Activated CD8-positive, alpha-beta memory T cell treated with anti-CD3 and anti-CD28 coated beads, Interleukin-2, amount 50 U/mL, for 48 hours (primary cell): ENCODE data around the gene HILPDA.
"Not testable (repeated sequence)": the region's sequence is repeated elsewhere in the genome, so short reads cannot be mapped to it uniquely, and the experiment has no call there.

Source experiments
- DNase-seq: peaks from one replicate; pipeline ENCODE4 v3.0.0-alpha.2; 2020

Gene HILPDA

DNA sequence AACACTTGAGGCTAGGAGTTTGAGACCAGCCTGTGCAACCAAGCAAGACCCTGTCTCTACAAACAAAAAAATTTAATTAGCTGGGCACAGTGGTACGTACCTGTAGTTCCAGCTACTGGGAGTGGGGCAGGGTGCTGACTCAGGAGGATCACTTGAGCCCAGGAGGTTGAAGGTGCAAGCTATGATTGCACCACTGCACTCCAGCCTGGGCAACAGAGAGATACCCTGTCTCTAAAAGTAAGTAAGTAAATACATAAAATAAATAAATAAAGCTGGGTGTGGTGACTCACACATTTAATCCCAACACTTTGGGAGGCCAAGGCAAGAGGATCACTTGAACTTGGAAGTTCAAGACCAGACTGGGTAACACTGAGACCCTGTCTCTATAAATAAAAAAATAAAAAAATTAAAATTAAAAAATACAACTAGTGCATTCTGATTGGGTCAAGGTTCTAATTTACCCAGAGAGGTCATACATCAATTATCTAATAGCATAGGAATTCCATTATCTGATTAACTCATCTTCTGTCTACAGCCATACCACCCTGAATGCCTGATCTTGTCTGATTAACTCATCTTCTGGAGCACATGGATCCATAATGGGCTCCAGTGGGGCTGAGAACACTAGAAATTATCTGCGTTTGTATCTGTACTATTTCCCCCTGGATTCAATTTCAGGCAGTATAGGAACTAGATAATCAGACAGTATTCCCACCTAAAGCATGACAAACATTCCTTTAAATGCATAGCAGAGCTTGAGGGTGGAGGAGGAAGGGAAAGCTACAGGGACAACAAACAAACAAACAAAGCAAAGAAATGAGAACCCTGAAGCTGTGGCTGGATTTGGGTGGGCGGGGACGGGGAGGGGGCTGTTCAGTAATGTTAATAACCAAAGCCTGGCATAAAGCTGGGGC lies 21.0 kb upstream of the HILPDA start:
- DNase-seq, result no peak

DNA sequence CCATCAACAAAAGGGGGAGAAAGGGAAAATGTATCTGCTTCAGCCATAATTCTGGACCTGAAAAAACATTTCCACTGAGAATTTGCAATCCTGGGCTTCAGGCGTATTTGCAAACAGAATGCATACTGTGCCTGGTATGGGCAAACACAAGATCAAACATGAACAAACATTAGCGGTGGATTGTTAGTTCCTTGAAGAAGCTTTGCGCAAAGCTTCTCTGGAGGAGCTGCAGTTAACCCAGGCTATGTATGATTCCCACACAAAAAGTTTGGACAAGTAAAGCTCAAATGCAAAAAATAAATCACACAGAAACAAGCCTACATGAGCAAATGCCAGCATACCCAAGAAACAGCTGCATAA lies 20.4 kb upstream of the HILPDA start:
- no peak for DNase-seq

DNA sequence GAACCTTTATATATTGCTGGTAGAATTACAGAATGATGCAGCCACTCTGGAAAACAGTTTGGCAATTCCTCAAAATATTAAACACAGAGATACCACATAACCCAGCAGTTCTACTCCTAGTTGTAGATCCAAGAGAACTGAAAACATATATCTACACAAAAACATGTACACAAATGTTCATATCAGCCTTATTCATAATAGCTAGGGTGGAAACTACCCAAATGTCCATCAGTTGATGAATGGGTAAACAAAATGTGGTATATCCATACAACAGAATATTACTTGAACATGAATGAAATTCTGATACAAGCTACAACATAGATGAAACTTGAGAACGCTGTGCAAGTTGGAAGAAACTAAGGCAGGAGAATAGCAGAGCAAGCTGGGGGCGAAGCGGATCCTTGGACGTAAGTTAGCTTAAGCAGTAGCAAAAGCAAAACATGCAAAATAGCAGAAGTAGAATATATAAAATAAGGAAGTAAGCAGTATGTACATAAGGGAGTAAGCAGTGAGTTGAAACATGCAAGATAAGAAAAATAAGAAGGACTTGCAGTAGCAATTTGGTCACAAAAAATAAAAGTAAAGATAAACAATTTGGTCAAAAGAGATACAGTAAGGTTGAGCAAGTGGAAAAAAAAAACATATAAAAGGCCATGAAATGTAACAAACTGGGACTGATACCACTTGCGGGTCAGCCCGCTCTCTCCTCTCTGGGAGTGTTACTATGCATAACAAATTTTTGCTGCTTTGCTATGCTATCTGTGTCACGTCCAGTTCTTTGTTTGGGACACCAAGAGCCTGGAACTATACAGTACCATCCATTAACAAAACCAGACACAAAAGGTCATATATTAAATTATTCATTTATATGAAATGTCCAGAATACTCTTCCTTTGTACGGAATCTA lies 18.0 kb upstream of the HILPDA start:
- no peak for DNase-seq

DNA sequence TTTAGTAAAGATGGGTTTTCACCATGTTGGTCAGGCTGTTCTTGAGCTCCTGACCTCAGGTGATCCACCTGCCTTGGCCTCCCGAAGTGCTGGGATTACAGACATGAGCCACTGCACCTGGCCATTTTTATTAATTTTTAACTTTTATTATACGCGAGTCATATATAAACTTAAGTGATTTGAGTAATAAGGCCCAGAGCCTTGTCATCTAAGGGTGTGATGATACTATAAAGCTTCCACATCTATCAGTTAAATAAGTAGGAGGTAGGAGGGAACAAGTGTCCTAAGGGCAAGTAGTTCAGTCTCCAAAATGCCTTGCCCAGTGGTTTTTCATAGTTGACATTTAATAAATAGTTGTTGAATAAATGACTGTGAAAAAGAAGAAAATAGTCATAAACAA lies 13.3 kb upstream of the HILPDA start:
- DNase-seq, result no peak

DNA sequence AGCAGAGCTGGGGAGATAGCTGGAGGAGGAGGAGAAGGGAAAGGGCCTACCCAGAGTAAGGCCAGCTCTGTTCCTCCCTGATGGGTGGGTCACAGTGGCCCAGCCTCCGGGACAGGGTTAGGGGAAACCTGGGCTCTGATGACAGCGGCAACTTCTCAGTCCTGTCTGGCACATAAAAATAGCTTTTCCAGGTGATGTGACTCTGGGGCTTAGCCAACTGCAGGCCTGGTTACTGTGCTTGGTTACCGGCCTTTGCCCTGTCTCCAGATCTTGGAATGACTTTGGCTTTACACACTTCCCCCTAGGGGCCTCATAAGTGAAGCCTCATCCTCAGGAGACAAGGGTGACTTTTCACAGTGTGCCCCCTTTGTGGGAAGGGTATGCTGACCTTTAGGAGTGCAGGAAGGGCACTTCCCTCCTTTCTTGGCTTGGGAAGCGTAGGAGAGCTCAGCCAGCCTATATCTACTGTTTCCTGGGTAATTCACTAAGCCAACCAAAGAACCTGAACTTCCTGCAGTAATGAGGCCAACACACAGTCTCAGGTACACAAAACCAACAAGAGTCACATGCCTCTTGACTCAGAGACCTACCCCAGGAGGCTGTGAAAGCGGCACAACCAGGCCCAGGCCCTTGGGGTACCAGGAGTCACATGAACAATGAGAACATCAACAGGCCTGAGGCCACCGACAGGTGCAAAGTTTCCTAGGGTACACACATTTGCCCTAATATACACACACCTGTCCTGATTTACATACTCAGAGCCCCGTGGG lies 11.7 kb upstream of the HILPDA start:
- DNase-seq, result peak; percentile 47

DNA sequence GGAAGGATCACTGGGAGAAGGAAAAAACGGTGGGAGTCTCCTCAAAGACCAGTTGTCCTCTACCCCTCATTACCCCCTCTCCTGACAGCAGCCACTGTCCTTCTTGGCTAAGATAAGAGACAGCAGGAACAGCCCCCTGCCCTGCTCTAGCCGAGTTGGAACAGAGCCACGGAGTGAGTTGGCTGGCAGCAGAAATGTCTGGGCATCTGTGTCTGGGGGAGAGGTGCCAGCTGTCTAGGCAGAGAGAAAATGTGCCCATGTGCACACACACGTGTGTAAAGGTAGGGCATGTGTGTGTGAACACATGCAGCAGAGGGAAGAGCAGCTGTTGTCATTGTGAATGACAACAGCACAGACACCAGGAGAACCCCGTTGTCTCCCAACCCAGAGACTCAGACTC lies 9.4 kb upstream of the HILPDA start:
- peak; percentile 52 for DNase-seq

DNA sequence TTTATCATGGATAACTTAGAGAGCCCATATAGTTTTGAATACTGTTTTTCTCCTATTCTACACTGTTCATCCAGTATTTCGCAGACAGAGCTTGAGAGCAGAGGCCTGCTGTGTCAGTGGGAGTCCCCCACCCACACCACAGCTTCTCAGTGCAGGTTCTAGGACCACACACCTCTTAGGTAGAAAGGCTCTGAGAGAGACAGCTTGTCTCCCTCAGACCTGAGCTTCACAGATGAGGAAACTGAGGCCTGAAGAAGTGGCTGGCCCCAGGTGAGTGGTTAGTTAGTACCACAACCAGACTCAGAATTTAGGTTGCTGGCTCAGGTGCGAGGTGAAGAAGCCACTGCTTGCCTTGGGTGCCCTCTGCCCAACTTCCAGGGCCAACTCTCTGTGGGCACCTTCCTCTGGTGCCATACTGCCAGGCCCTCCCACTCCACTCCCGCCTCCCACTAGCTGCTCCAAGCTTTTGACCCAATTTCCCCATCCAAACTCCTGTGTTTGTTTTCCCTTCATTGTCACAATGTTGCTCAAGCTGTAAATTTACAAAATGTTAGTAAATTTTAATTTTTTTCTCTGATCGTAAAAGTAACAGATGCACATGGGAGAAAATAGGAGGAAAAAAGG lies 7.6 kb upstream of the HILPDA start:
- DNase-seq, result peak; percentile 53

DNA sequence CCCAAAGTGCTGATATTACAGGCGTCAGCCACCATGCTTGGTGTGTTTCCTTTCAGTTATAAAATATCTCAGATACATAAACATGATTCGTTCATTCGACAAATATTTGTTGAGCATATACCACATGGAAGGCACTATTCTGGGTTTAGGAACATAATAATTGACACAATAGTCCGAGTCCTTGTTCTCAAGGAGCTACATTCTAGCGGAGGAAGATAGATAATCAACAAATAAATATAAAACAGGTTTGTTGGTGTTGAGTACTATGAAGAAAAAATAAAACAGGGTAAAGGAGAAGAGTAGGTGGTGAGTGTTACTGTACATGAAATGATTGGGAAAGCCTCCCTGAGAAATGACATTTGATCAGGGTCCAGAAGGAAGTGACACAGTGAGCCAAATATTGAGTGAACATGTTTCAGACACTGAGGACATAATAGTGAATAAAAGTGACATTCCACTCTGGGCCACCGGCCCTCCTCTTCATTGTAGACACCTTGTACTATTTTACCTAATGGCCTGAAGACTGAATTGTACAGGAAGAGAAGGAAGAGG lies 6.9 kb upstream of the HILPDA start:
- DNase-seq, result peak; percentile 23

DNA sequence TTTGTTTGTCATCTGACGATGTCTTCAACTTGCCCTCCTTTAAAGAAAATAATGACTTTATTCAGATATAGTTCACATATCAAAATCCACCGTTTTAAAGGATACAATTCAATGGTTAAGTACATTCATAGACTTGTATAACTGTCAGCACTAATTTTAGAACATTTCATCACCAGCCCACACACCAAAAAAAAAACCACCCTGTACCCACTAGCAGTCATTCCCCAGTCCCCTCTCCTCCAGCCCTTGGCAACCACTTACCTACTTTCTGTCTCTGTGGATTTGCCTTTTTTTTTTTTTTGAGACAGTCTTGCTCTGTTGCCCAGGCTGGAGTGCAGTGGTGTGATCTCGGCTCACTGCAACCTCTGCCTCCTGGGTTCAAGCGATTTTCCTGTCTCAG lies 5.3 kb upstream of the HILPDA start:
- peak; percentile 12 for DNase-seq

DNA sequence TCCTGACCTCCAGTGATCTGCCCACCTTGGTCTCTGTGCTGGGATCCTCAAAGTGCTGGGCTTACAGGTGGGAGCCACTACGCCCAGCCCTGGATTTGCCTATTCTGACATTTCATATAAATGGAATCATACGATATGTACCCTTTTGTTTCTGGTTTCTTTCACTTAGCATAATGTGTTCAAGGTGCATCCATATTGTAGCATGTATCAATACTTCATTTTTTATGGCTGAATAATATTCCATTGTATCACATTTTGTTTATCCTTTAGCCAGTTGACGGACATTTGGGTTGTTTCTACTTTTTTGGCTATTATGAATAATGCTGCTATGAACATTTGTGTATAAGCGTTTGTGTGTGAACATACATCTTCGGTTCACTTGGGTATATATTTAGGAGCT lies 4.8 kb upstream of the HILPDA start:
- no peak for DNase-seq

DNA sequence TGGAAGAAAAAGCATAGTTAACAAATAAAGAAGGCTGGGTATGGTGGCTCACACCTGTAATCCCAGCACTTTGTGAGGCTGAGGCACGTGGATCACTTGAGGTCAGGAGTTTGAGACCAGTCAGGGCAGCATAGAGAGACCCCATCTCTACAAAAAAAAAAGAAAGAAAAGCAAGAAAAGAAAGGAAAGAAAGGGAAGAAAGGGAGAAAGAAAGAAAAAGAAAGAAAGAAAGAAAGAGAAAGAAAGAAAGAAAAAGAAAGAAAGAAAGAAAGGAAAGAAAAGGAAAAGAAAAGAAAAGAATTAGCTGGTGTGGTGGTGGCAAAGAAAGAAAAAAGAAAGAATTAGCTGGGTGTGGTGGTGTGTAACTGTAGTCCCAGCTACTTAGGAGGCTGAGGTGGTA lies 3.1 kb upstream of the HILPDA start:
- DNase-seq, result no peak

DNA sequence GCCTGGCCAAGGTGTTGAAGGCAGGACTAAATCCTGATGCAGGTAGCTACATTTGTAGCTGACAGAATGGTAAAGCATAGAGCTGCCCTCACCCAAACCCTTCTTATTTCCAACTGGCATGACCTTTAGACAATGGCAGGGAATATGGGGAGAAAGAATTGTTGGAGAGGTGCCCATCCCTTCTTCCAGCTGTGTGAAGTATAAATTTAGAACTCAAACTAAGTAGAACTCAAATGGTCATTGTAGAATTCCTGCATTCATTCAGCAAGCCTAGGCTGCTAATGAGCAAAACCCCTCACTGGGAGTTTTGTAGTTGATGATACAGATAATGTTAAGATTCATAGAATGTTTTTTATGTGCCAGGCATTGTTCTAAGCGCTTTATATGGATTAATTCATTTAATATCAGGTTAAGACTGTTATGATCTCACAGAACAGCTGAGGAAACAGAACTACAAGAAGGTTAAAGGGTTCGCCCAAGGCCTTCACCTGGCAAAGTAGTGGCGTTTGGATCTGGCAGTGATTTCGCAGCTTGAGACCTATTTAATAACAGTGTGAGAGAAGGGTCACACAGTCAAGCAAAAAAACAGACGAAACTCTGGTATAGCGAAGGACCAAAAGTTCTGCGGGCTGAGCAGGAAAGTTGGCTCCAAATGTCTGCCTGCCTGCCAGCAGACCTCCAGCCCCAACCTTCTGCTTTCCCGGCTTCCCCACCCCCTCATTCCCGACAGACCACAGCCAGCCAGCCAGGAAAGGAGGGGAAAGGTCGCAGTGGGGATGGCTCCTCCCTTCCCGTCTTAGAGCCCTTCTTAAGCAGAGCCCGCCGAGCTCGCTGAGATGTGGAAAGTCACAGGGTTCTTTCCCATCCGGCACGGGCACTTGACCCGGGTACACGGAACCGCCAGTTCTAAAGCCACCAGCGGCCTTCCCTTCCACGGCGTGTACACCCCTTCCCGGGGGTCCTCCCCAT lies 1.6 kb upstream of the HILPDA start:
- no peak for DNase-seq

DNA sequence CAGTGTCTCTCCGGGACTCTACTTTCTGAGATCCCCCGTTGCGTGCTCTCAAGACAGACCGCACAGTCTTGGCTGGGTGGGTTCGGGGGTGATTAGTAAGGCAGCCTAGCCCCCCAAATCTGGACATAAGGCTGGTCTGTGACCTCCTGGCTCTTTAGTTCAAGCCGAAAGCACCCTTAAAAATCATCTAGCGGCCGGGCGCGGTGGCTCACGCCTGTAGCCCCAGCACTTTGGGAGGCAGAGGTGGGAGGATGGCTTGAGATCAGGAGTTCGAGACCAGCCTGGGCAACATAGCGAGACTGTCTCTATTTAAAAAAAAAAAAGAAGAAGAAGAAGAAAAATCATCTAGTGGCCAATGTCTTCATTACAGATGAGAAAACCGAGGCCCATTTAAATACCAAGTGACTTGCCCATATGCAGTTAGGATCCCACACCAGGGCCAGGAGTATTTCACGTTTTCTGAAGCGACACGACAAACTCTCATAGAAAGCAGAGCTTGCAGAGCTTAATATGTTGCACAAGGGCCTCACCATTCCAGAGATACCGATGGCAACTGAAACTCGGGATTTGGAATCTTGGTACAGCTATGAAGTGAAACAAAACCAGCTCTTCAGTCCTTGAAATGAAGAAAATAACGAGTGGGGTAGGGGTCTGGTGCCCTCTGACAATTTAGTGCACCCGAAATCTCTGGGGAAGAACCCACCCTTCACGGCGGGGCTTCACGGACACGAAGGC lies 703 bp upstream of the HILPDA start:
- no peak for DNase-seq

DNA sequence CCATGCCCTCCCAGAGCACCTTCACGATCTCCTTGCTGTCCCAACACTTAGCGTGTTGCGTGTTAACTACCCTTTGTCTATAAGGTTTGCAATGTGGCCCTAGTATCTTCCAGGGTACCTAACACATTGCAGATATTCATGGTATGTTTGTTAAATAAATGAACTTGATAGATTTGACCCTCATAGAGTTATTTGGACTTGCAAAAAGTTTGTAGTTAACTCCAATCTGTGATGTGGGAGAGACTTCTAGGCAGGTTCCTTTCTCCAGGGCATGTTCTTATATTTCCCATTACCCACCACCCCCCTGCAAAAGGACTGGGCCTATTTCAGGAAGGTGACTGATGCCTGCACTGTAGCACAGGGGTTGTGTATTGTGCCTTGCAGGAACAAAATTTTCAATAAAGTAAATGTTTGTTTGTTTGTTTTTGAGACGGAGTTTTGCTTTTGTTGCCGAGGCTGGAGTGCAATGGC lies 612 bp downstream of the HILPDA start:
- no peak for DNase-seq

DNA sequence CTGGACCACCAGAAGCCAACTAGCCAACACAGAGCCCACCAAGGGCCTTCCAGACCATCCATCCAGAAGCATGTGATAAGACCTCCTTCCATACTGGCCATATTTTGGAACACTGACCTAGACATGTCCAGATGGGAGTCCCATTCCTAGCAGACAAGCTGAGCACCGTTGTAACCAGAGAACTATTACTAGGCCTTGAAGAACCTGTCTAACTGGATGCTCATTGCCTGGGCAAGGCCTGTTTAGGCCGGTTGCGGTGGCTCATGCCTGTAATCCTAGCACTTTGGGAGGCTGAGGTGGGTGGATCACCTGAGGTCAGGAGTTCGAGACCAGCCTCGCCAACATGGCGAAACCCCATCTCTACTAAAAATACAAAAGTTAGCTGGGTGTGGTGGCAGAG lies 1.7 kb downstream of the HILPDA start:
- not testable (repeated sequence) for DNase-seq

DNA sequence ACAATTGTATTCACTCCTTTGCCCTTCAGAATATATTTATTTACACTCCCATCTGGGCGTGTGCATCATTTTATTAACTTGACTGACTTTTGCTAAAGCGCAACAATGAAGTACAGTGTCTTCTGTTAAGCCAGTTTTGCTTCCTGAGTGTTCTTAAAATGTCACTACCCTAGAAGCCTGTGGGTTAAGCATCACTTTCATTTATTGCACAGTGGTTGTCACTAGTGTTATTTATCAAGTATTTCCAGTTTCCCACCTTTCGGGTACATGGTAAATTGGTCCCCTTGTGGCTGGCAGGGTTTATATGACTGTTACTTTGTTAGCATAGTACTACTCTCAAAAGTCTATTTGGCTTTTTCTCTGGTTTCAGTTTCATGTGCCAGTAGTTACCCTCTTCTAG lies 3.3 kb downstream of the HILPDA start:
- no peak for DNase-seq

DNA sequence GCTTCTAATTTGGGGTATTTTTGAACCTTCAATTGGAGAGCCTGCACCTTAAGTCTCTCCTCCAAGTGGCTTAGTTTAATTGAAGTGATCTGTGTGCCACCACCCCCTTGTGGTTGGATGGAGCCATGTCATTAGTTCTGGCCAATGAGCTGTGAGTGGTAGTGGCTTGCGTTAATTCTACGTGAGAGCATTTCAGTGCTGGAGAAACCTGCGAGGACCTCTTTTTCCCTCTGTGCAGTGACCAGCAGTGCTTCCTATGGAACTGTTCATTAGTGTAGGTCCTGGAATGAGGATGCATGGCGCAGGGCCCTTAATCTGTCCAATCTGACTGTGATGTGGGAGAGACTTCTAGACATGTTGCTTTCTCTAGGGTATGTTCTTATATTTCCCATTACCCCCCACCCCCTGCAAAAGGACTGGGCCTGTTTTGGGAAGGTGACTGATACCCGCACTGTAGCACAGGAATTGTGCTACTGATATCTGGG lies 3.8 kb downstream of the HILPDA start:
- no peak for DNase-seq

DNA sequence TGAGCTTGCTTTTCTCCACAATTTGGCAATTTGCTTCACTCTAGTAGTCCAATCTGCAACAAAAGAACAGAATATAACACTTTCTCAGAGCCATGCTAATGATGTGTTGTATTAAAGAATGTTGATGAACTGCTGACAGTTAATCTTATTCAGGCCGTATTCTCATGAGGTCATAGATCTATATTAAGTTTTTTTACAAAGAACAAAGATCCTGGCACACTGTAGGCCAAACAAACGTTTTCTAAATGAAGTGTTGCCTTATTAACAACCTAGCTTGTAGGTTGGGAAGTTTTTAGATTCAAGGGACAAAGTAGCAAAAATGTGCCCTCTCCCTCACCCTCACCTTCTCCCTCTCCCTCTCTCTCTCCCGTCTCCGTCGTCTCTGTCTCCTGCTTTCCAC lies 6.8 kb downstream of the HILPDA start:
- no peak for DNase-seq

DNA sequence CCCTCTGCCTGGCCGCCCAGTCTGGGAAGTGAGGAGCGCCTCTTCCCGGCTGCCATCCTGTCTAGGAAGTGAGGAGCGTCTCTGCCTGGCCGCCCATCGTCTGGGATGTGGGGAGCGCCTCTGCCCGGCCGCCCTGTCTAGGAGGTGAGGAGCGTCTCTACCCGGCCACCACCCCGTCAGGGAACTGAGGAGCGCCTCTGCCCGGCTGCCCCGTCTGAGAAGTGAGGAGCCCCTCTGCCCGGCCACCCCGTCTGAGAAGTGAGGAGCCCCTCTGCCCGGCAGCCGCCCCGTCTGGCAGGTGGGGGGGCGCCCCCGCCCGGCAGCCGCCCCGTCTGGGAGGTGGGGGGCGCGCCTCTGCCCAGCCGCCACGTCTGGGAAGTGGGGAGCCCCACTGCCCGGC lies 7.7 kb downstream of the HILPDA start:
- not testable (repeated sequence) for DNase-seq

DNA sequence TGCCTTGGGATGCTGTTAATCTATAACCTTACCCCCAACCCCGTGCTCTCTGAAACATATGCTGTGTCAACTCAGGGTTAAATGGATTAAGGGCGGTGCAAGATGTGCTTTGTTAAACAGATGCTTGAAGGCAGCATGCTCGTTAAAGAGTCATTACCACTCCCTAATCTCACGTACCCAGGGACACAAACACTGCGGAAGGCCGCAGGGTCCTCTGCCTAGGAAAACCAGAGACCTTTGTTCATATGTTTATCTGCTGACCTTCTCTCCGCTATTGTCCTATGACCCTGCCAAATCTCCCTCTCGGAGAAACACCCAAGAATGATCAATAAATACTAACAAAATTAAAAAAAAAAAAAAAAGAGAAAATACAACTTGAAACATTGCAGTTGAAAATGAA lies 8.3 kb downstream of the HILPDA start:
- not testable (repeated sequence) for DNase-seq
